Skeletal muscle tissue (tissue), 4 donors: ENCODE measurements around the gene MAN2C1. TPM values are rescaled to one million over a fixed set of nuclear protein-coding genes. Genes with fewer than 3 reads are reported as not detected.

ENCODE experiments used
- H3K27ac ChIP-seq: one replicate; pipeline ENCODE4 v1.7.0; 2013; ENCODE audit warnings: mild to moderate bottlenecking, low read depth, low read length, inconsistent platforms
- H3K27me3 ChIP-seq, 3 donors: one replicate each; pipeline ENCODE4 v1.7.0; 2013; ENCODE audit warnings: low read length in 3 of 3; ENCODE audit not compliant: control insufficient read depth in 3 of 3, insufficient read depth in 3 of 3
- H3K36me3 ChIP-seq, 3 donors: one replicate each; pipeline ENCODE4 v1.7.0; 2013; ENCODE audit warnings: low read length in 3 of 3; ENCODE audit not compliant: control insufficient read depth in 3 of 3, insufficient read depth in 3 of 3
- H3K4me1 ChIP-seq, 3 donors: one replicate each; pipeline ENCODE4 v1.7.0; 2013; ENCODE audit warnings: low read length in 3 of 3, mild to moderate bottlenecking in 3 of 3; ENCODE audit not compliant: control insufficient read depth in 3 of 3, insufficient read depth in 3 of 3
- H3K4me3 ChIP-seq, 3 donors: one replicate each; pipeline ENCODE4 v1.7.0; 2013; ENCODE audit warnings: low read length in 3 of 3
- H3K9ac ChIP-seq, 3 donors: one replicate each; pipeline ENCODE4 v1.7.0; 2013; ENCODE audit warnings: low read length in 3 of 3, mild to moderate bottlenecking in 3 of 3, moderate library complexity in 2 of 3, low read depth in 1 of 3
- H3K9me3 ChIP-seq, 3 donors: one replicate each; pipeline ENCODE4 v1.7.0; 2013; ENCODE audit warnings: low read length in 3 of 3; ENCODE audit not compliant: control insufficient read depth in 3 of 3
- total RNA-seq: library from RNA; depleted of rRNA; stranded (reverse); fragments of >200 nt; gene quantifications from one replicate; pipeline ENCODE4 v1.2.3, GENCODE V29; 2014
- donor health status: Osteomylitis.

The MAN2C1 gene
- total RNA-seq, 1 donor from 2014 or later, result 80.4 TPM

- Histone ChIP-seq H3K4me3 (no peak overlapping the region), H3K9me3 (no peaks in the 10 kb centered on the region), H3K9ac (no peak overlapping the region), H3K36me3 (peaks cover 31 to 43% (median 37%) of the 10 kb centered on the region in 3 donors), H3K4me1 (peaks cover 20 to 22% (median 21%) of the 10 kb centered on the region in 3 donors), H3K27me3 (no peaks in the 10 kb centered on the region), H3K27ac (no peak overlapping the region)
Measured at GRCh38 chr15:75371901-75372688, 3.7 kb upstream of the MAN2C1 start.

GRCh38 chr15:75371486-75371885 is 3.1 kb upstream of the MAN2C1 start:
- H3K36me3 ChIP-seq, result peaks cover 36 to 45% (median 43%) of the 10 kb centered on the region in 3 donors
- H3K9me3 ChIP-seq, result no peaks in the 10 kb centered on the region
- H3K4me1 ChIP-seq, result peaks cover 20 to 22% (median 22%) of the 10 kb centered on the region in 3 donors
- no peak overlapping the region for H3K4me3 ChIP-seq
- H3K9ac ChIP-seq, result no peak overlapping the region
- H3K27me3 ChIP-seq, result no peaks in the 10 kb centered on the region
- H3K27ac ChIP-seq, result no peak overlapping the region

- peaks cover 39 to 51% (median 47%) of the 10 kb centered on the region in 3 donors for H3K36me3 ChIP-seq
- peak overlapping the region in 2 of 3 donors; percentile 98 to 99 for H3K9ac ChIP-seq
- no peaks in the 10 kb centered on the region for H3K27me3 ChIP-seq
- peaks cover 20 to 22% (median 22%) of the 10 kb centered on the region in 3 donors for H3K4me1 ChIP-seq
- no peaks in the 10 kb centered on the region for H3K9me3 ChIP-seq
- H3K27ac ChIP-seq, result peak overlapping the region; percentile 94
- peak overlapping the region in 1 of 3 donors; percentile 83 for H3K4me3 ChIP-seq
Measured at GRCh38 chr15:75369897-75370581, 1.6 kb upstream of the MAN2C1 start.

GRCh38 chr15:75368689-75369239 is 357 bp upstream of the MAN2C1 start:
- Histone ChIP-seq H3K27ac (peak overlapping the region; percentile 94), H3K27me3 (no peaks in the 10 kb centered on the region), H3K9me3 (no peaks in the 10 kb centered on the region), H3K9ac (peak overlapping the region; percentile 93 to 99 (median 98)), H3K36me3 (peaks cover 43 to 51% (median 51%) of the 10 kb centered on the region in 3 donors), H3K4me3 (peak overlapping the region; percentile 83 to 94 (median 92)), H3K4me1 (peaks cover 20 to 22% (median 22%) of the 10 kb centered on the region in 3 donors)

- Histone ChIP-seq H3K4me3 (peak overlapping the region; percentile 83 to 94 (median 92)), H3K9ac (peak overlapping the region; percentile 93 to 99 (median 98)), H3K4me1 (peaks cover 20 to 22% (median 22%) of the 10 kb centered on the region in 3 donors), H3K36me3 (peaks cover 46 to 55% (median 53%) of the 10 kb centered on the region in 3 donors), H3K9me3 (no peaks in the 10 kb centered on the region), H3K27me3 (no peaks in the 10 kb centered on the region), H3K27ac (peak overlapping the region; percentile 94)
Measured at GRCh38 chr15:75367406-75367912, 948 bp downstream of the MAN2C1 start.

- Histone ChIP-seq H3K9me3 (no peaks in the 10 kb centered on the region), H3K27ac (no peak overlapping the region), H3K9ac (peak overlapping the region in 1 of 3 donors; percentile 99), H3K4me1 (peaks cover 20 to 22% (median 22%) of the 10 kb centered on the region in 3 donors), H3K36me3 (peaks cover 50 to 59% (median 57%) of the 10 kb centered on the region in 3 donors), H3K4me3 (no peak overlapping the region), H3K27me3 (no peaks in the 10 kb centered on the region)
Measured at GRCh38 chr15:75367006-75367405, 1.4 kb downstream of the MAN2C1 start.

- peaks cover 20 to 22% (median 22%) of the 10 kb centered on the region in 3 donors for H3K4me1 ChIP-seq
- no peaks in the 10 kb centered on the region for H3K27me3 ChIP-seq
- no peak overlapping the region for H3K27ac ChIP-seq
- H3K4me3 ChIP-seq, result no peak overlapping the region
- H3K36me3 ChIP-seq, result peaks cover 53 to 59% (median 58%) of the 10 kb centered on the region in 3 donors
- H3K9me3 ChIP-seq, result no peaks in the 10 kb centered on the region
- no peak overlapping the region for H3K9ac ChIP-seq
Measured at GRCh38 chr15:75366163-75366562, 2.2 kb downstream of the MAN2C1 start.

GRCh38 chr15:75364881-75365280 is 3.5 kb downstream of the MAN2C1 start:
- Histone ChIP-seq H3K9ac (no peak overlapping the region), H3K4me1 (peaks cover 20 to 21% (median 20%) of the 10 kb centered on the region in 3 donors), H3K27me3 (no peaks in the 10 kb centered on the region), H3K36me3 (peaks cover 64 to 65% (median 65%) of the 10 kb centered on the region in 3 donors), H3K9me3 (no peaks in the 10 kb centered on the region), H3K4me3 (no peak overlapping the region), H3K27ac (no peak overlapping the region)

GRCh38 chr15:75363786-75364185 is 4.6 kb downstream of the MAN2C1 start:
- Histone ChIP-seq H3K4me3 (no peak overlapping the region), H3K27ac (no peak overlapping the region), H3K27me3 (no peaks in the 10 kb centered on the region), H3K36me3 (peaks cover 73 to 75% (median 73%) of the 10 kb centered on the region in 3 donors), H3K9ac (no peak overlapping the region), H3K4me1 (peaks cover 9 to 10% (median 10%) of the 10 kb centered on the region in 3 donors), H3K9me3 (no peaks in the 10 kb centered on the region)
